Activated CD8-positive, alpha-beta memory T cell treated with anti-CD3 and anti-CD28 coated beads for 1 hour (primary cell): ENCODE data around the gene FAM222B.
"Not testable (repeated sequence)": the region's sequence is repeated elsewhere in the genome, so short reads cannot be mapped to it uniquely, and the experiment has no call there.

Experiments
- DNase-seq, 2 donors: peaks; one replicate each; pipeline ENCODE4 v3.0.0-alpha.2; 2020; ENCODE audit warnings: low read depth in 1 of 2; ENCODE audit errors: extremely low read depth in 1 of 2

FAM222B gene

DNA sequence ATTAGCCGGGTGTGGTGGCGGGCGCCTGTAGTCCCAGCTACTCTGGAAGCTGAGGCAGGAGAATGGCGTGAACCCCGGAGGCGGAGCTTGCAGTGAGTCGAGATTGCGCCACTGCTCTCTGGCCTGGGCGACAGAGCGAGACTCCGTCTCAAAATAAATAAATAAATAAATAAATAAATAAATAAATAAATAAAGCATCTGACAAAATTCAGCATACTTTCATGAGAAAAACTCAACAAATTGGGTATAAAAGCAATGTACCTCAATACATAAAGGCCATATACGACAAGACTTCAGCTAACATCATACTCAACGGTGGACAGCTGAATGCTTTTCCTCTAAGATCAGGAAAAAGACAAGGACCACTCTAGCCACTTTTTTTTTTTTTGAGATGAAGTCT, 63.0 kb downstream of the FAM222B start:
- not testable (repeated sequence) for DNase-seq

DNA sequence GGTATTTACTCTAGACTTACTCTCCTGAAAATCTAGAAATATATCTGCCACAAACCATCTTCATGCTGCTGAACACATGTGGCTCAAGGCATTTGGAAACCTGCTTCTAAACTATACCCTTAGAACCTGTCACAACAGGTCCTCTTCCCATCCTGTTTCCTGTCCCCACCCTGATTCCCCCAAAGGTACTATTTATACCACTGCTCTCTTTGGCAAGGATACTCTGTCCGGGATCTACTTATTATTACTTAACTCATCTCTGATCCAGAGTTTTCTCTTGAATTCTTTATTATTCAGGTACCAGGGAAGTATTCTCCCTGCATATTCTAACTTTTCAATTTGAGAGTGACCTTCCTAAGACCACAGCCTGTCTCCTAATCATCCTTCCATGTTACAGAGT, 65.4 kb downstream of the FAM222B start:
- DNase-seq, result no peak

DNA sequence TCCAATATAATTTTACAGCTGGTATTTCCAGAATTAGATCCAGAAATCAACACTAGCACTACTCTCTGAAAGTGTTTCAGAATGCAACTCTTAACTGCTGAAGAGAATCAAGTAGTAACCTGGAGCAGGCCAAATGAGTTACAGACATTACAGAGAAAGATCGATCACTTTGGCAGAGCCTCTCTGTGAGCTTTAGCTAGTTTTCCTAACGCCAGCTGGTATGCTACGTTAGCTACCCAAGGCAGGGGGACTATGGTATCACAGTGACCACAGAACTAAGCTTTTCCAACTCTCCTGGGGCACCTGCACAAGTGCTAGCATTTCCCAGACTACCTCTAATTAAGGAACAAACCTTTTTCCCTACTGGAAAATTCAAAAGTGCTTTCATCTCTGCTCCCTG, 68.4 kb downstream of the FAM222B start:
- no peak for DNase-seq

DNA sequence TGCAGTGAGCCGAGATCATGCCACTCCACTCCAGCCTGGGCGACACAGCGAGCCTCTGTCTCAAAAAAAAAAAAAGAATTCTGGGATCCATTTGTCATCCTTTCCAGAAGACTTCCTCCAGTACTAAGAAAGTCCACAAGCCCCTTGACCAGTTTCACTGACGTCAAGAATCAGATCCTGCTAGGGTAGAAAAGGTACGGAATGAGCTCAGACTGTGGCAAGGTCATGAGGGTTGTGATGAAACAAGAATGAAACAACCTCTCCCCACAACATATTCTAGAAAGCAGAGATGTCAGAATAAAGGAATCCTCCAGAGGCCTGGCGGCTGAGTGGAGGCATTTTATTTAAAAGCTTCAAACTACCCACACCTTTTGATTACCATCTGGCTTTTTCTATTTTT, 68.9 kb downstream of the FAM222B start:
- no peak for DNase-seq

DNA sequence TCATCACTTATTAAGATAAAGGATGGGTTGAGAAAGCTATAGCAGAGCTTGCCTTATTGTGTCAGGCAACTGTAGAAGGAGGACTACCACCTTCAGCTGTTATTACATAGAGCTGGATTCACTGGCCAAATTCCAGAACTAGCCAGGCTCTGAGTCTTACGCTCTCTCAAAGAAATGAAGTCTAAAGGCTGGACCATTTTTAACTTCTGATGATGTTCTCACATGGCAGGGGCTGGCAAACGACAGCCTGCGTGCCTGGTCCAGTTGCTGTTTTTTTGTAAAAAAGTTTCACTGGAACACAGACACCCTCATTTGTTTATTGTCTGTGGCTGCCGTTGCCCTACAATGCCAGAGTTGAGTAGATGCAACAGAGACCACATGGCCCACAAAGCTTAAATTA, 77.6 kb downstream of the FAM222B start:
- DNase-seq, result no peak

DNA sequence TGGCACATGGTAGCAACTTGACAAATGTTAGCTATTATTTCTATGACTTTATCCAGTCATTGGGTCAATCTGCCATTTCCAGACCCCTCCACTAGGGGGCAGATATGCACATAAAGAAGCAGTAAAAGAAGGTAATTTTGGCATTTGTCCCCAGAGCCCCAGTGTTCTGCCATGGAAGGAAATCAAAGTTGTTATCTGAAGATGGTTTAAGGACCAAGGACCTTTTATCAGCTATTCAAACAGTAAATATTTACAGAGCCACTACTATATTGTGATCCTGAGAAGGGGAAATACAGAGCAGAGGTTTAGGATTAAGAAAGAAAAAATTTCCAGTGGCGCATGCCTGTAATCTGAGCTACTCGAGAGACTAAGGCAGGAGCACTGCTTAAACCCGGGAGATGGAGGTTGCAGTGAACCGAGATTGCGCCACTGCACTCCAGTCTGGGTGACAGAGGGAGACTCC, 78.8 kb downstream of the FAM222B start:
- peak; percentile 53 to 57 for DNase-seq

DNA sequence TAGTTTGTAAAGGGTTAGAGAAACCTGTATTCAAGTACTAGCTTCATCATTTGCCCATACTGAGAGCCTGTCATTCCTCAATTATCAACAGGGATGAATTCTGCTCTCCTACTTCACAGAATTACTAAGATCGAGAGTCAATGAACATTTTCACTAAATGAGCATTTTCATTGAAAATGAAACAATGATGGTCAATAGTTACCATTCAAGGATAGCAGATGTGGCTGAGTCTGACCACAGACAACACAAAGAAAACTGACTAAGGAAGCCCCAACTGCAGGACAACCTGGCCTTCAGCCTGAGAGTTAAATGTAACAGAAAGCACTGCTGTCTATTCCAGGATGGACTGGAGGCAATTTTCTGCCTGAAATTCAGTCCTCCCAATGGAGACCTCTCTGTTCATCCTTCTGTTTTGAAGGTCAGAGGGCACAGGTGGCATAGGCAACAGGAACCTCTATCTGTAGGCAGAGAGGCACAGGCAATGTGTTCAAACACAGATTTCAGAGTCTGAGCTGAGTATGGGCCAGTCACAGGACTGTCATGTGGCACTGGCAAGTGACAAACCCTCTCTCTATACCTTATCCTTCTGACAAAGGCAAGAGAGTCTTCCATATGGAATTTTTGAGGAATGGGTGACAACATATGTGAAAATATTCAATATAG, 79.3 kb downstream of the FAM222B start:
- DNase-seq, result no peak

DNA sequence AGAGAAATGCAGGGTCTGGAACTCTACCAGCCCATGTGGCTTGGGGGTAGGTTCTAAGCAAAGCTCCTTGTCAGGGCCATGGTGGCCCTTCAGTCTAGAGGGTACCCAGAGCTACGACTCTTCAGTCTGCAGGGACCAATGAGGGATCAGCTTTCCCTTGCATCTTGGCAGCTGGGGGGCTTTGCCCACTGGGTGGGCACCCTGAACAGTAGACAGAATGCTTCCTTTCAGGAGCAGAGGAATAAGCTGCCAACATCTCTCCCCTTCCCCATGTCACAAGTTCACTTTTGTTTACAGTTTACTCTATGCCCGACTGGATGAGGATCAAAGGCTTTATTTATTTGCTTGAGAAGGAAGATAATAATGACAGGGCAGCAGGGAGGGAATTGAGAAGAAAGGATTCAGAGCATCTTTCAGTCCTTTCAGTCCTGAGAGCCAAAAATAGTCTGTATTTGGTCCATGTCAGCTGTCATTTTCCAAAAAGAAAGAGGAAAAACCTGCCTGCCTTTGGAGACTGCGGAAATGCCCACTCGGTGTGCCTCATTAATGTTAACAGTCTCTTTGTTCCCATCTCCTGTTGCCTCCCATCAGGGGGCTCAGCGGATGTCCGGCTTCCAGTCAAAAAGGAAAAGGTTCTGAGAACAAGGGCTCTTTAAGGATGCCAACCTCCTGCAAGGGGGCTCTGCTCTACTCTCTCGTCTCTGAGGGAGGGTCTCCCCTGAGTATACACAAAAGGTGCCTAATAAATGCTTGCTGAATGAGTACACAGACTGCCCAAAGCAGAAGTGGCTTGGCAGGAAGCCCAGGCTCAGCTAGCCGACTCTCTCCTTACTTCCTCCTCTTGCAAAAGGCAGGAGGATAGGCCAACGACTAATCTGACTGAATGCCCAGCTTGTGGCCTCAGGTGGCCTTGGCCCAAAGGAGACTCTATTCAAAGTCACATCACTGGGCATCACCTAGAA, 81.7 kb downstream of the FAM222B start:
- DNase-seq, result no peak

DNA sequence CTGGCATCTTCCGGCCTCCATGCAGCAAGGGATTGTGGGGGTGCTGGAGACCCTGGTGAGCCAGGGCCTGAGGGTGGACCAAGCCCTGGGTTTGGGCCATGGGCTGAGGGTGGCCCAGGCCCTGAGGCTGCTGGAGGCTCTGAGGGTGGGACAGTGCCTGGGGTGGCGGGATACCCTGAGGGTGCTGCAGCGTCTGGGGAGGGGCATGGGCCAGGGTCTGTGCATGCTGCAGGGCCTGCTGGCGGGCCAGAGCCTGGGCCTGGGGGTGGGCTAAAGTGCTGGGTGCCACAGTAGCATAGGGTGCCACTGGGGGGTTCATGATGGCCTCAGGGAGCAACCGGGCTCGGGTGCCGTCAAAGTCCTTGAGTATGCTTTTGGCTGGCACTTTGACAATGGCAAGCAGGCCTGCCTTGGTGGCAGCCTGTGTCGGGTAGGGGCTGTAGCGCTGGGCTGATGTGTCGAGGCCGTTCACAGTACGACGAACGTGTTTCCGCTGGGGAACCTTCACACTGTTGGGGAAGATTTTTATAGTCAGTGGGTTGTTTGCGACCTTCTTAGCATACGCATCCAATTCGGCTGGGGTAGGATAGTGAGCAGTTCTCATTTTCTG, 83.2 kb downstream of the FAM222B start:
- DNase-seq, result no peak

DNA sequence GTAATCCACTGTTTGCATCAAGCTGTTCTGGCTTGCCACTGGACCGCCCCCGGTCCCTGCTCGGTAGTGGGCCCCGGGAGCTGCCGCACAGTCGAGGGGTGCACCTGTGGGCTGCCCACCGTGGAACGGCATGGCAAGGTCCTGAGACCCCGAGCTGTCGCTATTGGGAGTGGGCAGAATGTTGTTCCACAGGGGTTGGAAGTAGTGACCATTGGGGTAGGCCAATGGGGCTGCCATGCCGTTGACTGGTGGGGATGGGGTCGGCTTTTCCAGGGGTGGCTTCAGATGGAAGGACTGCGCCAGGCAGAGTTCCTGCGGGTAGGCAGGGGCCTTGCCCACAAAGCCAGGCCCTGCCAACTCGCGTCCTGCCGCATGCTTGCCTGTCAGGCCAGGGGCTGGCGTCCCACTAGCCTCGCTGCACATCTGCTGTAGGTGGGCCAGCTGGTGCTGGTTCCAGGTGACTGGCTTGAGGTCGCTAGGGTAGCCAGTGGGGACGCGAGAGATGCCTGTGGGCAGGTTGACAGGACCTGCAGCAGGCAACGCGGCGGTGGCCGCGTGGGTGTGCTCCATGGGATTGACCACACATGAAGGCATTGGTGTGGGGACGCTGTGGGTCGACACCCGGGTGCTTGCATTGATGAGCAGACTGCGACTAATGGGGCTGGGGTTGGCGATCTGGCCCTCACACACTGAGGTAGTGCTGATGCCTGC, 84.0 kb downstream of the FAM222B start:
- no peak for DNase-seq

DNA sequence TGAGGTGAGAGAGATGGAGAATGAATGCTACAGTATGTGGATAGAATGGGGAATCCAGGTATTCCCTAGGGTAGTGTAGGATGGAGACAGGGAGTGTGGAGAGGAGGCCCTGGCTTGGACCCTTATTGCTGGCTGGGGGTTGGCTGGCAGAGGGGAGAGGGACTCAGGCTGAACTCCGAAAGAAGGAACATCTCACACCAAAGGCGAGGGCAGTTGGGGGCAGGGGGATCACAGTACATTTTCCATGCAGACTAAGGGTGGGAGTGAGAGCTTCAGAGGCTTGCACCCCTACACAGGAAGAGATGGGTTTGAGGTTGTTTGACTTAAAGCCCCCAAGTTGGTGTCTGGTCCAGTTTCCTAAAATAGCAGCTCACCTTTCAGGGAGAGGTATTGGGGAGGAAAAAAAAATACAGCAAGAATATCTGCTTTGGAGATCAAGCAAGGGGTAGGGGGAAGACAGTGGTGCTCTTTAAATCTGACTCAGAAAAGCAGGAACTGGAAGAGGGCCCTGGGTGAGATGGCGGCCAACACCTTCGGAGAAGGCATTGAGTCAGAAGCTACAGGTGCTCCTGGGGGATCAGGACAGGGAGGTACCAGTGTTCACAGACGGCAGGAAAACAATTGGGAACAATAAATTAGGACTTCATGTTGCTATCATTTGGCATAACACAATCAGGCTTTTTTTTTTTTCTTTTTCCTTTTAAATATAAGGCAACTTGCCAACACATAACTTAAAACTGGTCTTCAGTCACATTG, 86.4 kb downstream of the FAM222B start:
- no peak for DNase-seq

DNA sequence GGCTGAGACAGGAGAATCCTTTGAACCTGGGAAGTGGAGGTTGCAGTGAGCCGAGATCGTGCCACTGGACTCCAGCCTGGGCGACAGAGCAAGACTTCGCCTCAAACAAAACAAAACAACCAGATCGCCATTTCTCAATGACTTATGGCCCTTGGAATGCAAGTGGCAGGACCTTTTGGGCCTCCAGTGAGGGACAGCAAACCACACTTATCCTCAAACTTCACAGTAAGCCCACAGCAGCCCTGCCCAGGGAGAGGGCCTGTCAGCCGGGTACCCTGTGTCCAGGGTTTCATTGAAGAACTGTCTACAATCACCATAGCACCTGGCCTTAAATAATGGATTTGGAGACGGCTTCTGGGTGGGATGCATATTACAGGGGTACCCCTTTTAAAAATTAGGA, 87.1 kb downstream of the FAM222B start:
- DNase-seq, result no peak

DNA sequence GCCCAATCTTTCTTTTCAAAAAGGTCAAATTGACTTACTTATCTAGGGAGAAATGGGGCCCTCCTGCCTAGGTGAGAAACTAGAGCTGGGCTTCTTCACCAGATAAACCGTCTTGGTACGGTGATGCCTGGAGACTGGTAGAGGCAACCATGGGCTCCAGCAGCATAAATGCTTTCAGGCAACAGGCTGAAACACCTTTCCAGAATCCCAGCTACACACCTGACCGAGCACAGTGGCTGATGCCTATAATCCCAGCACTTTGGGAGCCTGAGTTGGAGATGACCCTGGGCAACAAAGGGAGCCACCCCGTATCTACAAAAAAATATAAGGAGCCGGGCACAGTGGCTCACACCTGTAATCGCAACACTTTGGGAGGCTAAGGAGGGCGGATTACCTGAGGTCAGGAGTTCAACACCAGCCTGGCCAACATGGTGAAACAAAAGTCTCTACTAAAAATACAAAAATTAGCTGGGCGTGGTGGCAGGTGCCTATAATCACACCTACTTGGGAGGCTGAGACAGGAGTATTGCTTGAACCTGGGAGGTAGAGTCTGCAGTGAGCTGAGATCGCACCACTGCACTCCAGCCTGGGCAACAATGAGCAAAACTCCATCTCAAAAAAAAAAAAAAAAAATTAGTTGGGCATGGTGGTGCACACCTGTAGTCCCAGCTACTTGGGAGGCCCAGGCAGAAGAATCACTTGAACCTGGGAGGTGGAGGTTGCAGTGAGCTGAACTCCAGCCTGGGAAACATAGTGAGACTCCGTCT, 90.8 kb downstream of the FAM222B start:
- DNase-seq, result no peak

DNA sequence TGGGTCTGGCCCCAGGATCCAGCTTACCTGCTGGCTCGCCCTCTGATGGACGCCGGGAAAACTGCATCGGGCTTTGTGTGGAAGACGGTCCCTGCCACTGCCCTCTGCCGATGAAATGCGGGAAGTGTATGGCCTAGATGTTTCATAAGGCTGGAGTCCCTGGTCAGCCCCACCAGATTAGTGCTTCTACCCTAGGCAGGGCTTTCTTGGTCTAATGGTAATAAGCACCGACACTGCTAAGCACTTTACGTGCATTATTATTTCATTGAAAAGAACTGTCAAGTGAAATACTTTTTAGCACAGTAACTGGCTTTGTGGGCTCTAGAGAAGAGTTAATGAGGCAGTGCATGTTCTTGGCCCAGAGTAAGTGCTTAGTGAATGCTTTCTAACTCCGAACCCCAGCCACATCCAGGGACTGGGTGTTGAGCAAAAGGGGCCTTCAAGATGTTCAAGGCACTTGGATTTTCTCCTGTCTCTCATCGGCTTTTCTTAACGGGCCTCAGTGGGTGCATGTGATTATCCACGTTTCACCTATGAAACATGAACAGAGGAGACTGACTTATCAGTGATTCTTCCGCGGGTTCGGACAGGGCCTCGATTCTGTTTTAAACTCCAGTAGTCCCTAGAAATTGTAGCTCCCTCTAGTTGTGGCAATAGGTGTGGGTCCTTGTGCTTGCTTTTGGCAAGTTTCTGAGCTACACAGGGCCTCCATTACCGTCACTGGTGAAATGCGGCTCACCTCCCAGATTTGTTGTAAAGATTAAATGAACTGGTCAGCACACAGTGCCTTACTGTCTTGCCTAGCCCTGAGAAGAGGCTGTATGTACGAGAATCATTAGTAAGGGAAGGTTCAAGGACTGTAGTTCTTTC, 92.2 kb downstream of the FAM222B start:
- DNase-seq, result peak; percentile 74 to 82

DNA sequence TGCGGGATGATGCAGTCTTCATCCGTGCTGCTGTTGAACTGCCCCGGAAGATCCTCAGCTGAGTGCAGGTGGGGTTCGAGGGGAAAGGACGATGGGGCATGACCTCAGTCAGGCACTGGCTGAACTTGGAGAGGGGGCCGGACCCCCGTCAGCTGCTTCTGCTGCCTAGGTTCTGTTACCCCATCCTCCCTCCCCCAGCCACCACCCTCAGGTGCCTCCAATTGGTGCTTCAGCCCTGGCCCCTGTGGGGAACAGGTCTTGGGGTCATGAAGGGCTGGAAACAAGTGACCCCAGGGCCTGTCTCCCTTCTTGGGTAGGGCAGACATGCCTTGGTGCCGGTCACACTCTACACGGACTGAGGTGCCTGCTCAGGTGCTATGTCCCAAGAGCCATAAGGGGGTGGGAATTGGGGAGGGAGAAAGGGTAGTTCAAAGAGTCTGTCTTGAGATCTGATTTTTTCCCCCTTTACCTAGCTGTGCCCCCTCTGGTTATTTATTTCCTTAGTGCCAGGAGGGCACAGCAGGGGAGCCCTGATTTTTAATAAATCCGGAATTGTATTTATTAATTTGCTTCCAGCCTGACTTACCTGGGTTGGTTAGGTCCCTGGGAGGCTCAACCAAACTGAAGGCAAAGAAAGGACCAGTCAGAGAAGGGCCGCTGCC, 92.9 kb downstream of the FAM222B start:
- no peak for DNase-seq

DNA sequence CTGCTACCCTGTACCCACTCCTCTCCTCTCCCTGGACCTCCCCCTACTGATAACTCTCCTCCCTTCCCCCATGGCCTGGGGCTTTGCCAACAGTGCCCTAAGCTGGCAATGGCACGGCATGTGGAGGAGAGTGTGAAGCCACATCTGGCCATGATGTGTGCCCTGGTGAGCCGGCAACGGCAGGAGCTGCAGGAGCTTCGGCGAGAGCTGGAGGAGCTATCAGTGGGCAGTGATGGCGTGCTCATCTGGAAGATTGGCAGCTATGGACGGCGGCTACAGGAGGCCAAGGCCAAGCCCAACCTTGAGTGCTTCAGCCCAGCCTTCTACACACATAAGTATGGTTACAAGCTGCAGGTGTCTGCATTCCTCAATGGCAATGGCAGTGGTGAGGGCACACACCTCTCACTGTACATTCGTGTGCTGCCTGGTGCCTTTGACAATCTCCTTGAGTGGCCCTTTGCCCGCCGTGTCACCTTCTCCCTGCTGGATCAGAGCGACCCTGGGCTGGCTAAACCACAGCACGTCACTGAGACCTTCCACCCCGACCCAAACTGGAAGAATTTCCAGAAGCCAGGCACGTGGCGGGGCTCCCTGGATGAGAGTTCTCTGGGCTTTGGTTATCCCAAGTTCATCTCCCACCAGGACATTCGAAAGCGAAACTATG, 93.6 kb downstream of the FAM222B start:
- DNase-seq, result no peak
